Heart left ventricle (tissue), 13 donors: Measurements from ENCODE around the gene PROSER3.

Source experiments
- CTCF ChIP-seq, 12 donors: fragments of 200-600 bp; sonication (generic) in 4 of 12; IDR thresholded peaks; one replicate each; pipeline versions ENCODE4 v1.5.0 to v1.8.0; 2018 to 2022; ENCODE audit warnings: antibody characterized with exemption in 12 of 12, mild to moderate bottlenecking in 5 of 12
- POLR2A ChIP-seq, 2 donors: fragments of 450-650 bp; IDR thresholded peaks; one replicate each; pipeline ENCODE4 v1.6.1; 2017; ENCODE audit warnings: antibody characterized with exemption in 2 of 2, mild to moderate bottlenecking in 2 of 2, moderate library complexity in 2 of 2
- donor health status: ischemic (EF 13 %, LVEDD 7.1; RV severe dilation, severe dysfunction).
- donor health status: DM: no; HTN: yes; CAD: no.
- donor health status: DM: no; HTN: no; CAD: no.
- donor health status: ischemic (EF 25% LVEDD 6.9; RV normal size, moderate dysfunction).
- donor health status: ischemic (EF 25% LVEDD 5.7; RV mildly dilated, moderate dysfunction).
- donor health status: ischemic (EF 35%, LVEDD 5.7; RV mildly dilated, moderate dysfunction).
- donor health status: nonischemic (EF 11% LVEDD 7.7; RV severe dilation, severe dysfunction).
- donor health status: DM: yes; HTN: yes; CAD: no.
- donor health status: PGD.
- donor health status: ischemic (EF 29% LVEDD 5.4; RV normal size, mild dysfunction).
- donor health status: nonischemic (EF 23%, LVEDD 6.1; RV moderate dilation, normal function).

GRCh38 chr19:35710784-35711723 is 46.9 kb upstream of the PROSER3 start:
- TF ChIP-seq CTCF (IDR thresholded peaks at IDR 0.05), result no peak
- no peak for TF ChIP-seq POLR2A (IDR thresholded peaks at IDR 0.05)
